ENCODE data around the gene FGF6.

DNA sequence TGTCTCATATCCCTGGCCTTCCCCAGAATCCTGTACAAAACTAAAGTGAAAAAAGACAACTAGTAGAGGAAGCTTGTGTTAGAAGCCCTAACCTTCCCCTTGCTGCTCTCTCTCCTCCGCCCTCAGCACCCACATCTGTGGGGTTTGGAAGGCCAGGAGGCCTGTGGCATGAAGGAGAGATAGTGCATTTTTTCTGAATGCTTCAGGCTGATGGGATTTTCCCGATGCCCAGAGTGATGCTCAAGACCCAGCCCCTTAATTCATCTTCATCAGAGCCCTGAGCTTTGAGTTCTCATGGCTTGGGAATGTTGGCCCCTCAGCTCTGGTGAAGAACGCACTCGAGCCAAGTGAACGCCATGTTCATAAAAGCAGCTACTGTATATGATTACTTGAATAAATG, 5.9 kb downstream of the FGF6 start:
- no peak for TF ChIP-seq EZH2 (IDR thresholded peaks at IDR 0.05; ENCODE audit: borderline replicate concordance, low read length)
- TF ChIP-seq, protein P1, sequence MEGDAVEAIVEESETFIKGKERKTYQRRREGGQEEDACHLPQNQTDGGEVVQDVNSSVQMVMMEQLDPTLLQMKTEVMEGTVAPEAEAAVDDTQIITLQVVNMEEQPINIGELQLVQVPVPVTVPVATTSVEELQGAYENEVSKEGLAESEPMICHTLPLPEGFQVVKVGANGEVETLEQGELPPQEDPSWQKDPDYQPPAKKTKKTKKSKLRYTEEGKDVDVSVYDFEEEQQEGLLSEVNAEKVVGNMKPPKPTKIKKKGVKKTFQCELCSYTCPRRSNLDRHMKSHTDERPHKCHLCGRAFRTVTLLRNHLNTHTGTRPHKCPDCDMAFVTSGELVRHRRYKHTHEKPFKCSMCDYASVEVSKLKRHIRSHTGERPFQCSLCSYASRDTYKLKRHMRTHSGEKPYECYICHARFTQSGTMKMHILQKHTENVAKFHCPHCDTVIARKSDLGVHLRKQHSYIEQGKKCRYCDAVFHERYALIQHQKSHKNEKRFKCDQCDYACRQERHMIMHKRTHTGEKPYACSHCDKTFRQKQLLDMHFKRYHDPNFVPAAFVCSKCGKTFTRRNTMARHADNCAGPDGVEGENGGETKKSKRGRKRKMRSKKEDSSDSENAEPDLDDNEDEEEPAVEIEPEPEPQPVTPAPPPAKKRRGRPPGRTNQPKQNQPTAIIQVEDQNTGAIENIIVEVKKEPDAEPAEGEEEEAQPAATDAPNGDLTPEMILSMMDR (conservative IDR thresholded peaks at IDR 0.05 in 1 of 2, IDR thresholded peaks at IDR 0.05 in 1 of 2; ENCODE audit: extremely low read depth in 1 of 2, insufficient read depth in 1 of 2, low read depth in 1 of 2, low read length in 2 of 2) = no peak

All from mammary epithelial cell (primary cell).